Kidney epithelial cell (primary cell): ENCODE measurements around the gene NFE2L3. TPM values are rescaled to one million over a fixed set of nuclear protein-coding genes. Genes with fewer than 3 reads are reported as not detected.

Experiments
- DNase-seq: peaks from one replicate; pipeline ENCODE4 v3.0.0-alpha.2; 2010; ENCODE audit warnings: low read depth
- H3K27me3 ChIP-seq: 2 replicates; pipeline ENCODE4 v1.6.0; 2011; ENCODE audit warnings: low read length; ENCODE audit not compliant: control insufficient read depth, insufficient read depth
- H3K36me3 ChIP-seq: 2 replicates; pipeline ENCODE4 v1.5.1; 2011; ENCODE audit warnings: low read length; ENCODE audit not compliant: control insufficient read depth, insufficient read depth
- H3K4me3 ChIP-seq: 2 replicates; pipeline ENCODE4 v1.5.1; 2011; ENCODE audit warnings: low read depth, mild to moderate bottlenecking, control low read depth, low read length
- total RNA-seq: library from RNA; depleted of rRNA; stranded (reverse); fragments of >200 nt; gene quantifications from 2 replicates; pipeline ENCODE4 v1.2.3, GENCODE V29; 2015
- TF ChIP-seq, protein P1 (sequence below): IDR thresholded peaks from 2 replicates; pipeline ENCODE4 v1.5.1; 2011; ENCODE audit warnings: mild to moderate bottlenecking, moderate library complexity, low read length, control low read depth, inconsistent platforms; ENCODE audit not compliant: insufficient read depth, poor library complexity, severe bottlenecking

The NFE2L3 gene
- total RNA-seq, 1 donor from 2014 or later = 53.8 TPM

DNA sequence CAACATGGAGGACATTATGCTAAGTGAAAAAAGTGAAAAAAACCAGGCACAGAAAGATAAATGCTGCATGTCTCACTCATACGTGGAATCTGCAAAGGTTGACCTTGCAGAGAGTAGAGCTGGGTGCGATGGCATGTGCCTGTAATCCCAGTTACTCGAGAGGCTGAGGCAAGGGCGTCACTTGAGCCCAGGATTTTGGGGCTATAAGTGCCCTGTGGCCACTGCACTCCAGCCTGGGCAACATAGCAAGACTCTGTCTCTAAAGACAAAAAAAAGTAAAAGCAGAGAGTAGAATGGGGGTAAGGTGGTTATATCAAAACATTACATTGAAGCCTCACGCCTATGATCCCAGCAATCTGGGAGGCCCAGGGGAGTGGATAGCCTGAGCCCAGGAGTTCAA, 72.4 kb downstream of the NFE2L3 start:
- no peak overlapping the region for H3K4me3 ChIP-seq
- DNase-seq = no peak
- peaks cover 2% of the 10 kb centered on the region for H3K27me3 ChIP-seq
- TF ChIP-seq, protein P1, sequence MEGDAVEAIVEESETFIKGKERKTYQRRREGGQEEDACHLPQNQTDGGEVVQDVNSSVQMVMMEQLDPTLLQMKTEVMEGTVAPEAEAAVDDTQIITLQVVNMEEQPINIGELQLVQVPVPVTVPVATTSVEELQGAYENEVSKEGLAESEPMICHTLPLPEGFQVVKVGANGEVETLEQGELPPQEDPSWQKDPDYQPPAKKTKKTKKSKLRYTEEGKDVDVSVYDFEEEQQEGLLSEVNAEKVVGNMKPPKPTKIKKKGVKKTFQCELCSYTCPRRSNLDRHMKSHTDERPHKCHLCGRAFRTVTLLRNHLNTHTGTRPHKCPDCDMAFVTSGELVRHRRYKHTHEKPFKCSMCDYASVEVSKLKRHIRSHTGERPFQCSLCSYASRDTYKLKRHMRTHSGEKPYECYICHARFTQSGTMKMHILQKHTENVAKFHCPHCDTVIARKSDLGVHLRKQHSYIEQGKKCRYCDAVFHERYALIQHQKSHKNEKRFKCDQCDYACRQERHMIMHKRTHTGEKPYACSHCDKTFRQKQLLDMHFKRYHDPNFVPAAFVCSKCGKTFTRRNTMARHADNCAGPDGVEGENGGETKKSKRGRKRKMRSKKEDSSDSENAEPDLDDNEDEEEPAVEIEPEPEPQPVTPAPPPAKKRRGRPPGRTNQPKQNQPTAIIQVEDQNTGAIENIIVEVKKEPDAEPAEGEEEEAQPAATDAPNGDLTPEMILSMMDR = no peak
- H3K36me3 ChIP-seq = no peaks in the 10 kb centered on the region

GRCh38 chr7:26227987-26228386, 76.0 kb downstream of the NFE2L3 start:
- DNase-seq = no peak
- peaks cover 2% of the 10 kb centered on the region for H3K27me3 ChIP-seq
- H3K4me3 ChIP-seq = no peak overlapping the region
- TF ChIP-seq, protein P1 = no peak
- H3K36me3 ChIP-seq = no peaks in the 10 kb centered on the region

DNA sequence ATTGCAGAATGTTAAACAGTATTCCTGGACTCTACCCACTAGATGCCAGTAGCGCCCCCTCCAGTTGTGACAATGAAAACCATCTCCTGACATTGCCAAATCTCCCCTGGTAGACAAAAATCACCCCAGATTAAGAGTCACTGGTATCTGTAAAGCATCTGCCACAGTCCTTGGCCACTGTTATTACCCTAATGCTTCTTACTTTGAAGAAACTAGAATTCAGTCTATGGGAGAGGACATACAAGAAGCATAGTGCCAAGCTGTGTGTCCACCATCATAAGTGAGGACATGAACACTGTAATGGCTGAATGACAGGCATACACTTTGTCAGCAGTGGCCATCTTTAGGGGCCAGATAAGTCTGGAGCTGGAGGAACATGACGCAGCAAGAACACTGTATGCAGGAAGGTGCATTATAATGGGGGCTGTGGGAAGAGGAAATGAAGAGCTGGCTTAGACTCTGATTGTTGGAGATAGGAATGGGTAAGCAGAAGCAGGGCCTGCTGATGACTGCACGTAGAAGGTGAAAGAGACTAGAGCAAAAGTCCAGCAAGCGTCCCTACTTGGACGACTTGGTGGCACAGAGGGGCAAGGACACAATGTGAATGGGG, 82.0 kb downstream of the NFE2L3 start:
- H3K36me3 ChIP-seq = no peaks in the 10 kb centered on the region
- DNase-seq = no peak
- H3K27me3 ChIP-seq = peaks cover 4% of the 10 kb centered on the region
- H3K4me3 ChIP-seq = no peak overlapping the region
- TF ChIP-seq, protein P1 = no peak

Other genes starting within 250 kb of the NFE2L3 start
- gene HNRNPA2B1, start 48.5 kb downstream of the NFE2L3 start, total RNA-seq = 131 and 133 TPM in 2 replicates
- 104 and 107 TPM in 2 replicates for gene CBX3, start 49.5 kb downstream of the NFE2L3 start, total RNA-seq
- 23.6 and 27.9 TPM in 2 replicates for gene SNX10, start 139.7 kb downstream of the NFE2L3 start, total RNA-seq